OCI-LY1 (cell line): ENCODE measurements around the gene RNASEH2B.

Source experiments
- CTCF ChIP-seq: fragments of 200-600 bp; sonication (generic), shearing (Covaris generic); IDR thresholded peaks from 2 replicates; pipeline ENCODE4 v1.5.1; 2017; ENCODE audit warnings: mild to moderate bottlenecking, antibody characterized with exemption, low read length, moderate library complexity, mixed read lengths
- EZH2 ChIP-seq: fragments of 200-600 bp; sonication (generic), shearing (Covaris generic); IDR thresholded peaks from 2 replicates; pipeline ENCODE4 v1.8.0; 2017; ENCODE audit warnings: borderline replicate concordance, mixed run types, mild to moderate bottlenecking, antibody characterized with exemption, low read length, moderate library complexity, mixed read lengths

GRCh38 chr13:51003642-51004041 lies 94.1 kb downstream of the RNASEH2B start:
- TF ChIP-seq EZH2, result no peak
- TF ChIP-seq CTCF, result no peak
